Measurements from ENCODE around the gene GTF2F2.

Gene GTF2F2

DNA sequence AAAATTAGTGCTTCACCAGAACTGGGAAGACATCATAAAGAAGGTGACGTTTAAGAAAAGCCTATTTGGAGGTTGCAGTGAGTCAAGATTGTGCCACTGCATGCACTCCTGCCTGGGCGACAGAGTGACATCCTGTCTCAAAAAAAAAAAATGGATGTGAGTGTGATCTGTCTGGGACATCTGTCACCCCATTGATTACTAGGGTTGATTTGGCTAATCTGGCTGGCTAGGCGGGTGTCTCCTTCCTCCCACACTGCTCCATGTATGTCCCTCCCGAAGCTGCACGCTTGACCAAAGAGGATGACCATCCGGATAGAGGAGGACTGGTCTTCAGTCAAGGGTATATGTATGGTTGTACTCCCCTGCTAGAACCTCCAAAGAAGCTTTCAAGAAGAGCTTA lies 2.6 kb downstream of the GTF2F2 start:
- no peak for DNase-seq (ENCODE audit: low spot score)

- no peak for DNase-seq (ENCODE audit: low spot score)
Measured at GRCh38 chr13:45132369-45133064, 12.2 kb downstream of the GTF2F2 start.

- DNase-seq (ENCODE audit: low spot score): no peak
Measured at GRCh38 chr13:45133396-45134118, 13.2 kb downstream of the GTF2F2 start.

GRCh38 chr13:45136741-45137504 lies 16.6 kb downstream of the GTF2F2 start:
- DNase-seq (ENCODE audit: low spot score): no peak

GRCh38 chr13:45137526-45137925 lies 17.2 kb downstream of the GTF2F2 start:
- DNase-seq (ENCODE audit: low spot score): no peak

- DNase-seq (ENCODE audit: low spot score): no peak
Measured at GRCh38 chr13:45138282-45138681, 18.0 kb downstream of the GTF2F2 start.

- no peak for DNase-seq (ENCODE audit: low spot score)
Measured at GRCh38 chr13:45141369-45141768, 21.1 kb downstream of the GTF2F2 start.

DNA sequence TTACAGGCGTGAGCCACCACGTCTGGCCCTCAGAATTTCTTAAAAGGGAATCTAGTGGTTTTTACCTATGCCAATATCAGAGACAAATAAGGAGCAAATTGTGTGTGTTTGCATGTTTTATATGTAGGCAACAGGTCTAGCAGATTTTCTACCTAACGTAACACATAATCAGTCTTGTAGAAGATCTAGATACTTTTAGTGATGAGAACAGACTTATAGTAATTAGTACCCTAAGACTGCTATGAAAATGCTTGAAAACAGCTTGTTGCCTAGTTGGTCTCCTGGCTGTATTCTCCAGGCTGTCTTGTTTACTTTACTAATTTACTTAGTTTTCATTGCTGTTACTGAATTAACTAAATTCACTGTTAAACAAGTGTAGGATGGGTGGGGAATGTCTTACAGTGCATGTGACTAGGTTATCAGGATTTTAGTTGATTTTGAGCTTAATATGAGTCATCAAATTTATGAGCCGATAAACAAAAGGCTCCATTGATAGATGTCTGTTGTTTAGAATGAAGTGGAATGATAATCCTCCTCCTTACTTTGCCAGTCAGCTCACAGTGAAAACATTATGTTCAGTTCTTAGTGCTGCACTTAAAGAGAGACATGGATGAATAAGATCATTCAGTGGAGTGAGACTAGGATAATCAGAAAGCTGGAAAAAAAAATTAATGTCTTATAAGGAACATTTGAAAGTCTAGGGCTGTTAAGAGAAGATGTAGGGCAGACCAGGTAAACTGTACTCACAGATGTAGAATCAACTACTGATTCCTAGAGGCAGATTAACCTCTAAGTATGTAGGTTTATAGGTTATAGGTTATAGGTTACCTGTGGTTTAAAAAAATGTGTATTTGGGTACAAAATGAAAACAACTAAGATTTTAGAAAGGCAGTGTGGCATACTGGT lies 22.4 kb downstream of the GTF2F2 start:
- DNase-seq (ENCODE audit: low spot score): no peak

DNA sequence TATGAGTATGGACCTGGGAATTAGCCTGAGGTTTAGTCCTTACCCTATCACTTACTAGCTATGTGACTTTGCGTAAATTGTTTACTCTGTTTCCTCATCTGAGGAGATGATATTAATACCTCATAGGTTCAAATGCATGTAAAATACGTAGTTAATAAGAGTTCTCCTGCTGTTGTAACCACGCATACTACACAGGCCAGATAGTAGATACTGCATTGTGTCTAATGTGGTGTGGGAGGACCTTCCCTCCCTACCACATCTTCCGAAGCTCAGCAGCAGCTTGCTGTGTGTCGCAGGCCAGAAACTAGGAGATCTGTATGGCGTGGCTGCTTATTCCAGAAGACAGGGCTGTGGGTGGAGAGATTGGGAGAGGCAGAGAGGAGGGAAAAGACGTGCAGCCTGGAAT lies 23.0 kb downstream of the GTF2F2 start:
- peak; percentile 5 for DNase-seq (ENCODE audit: low spot score)

- no peak for DNase-seq (ENCODE audit: low spot score)
Measured at GRCh38 chr13:45149964-45150363, 29.7 kb downstream of the GTF2F2 start.

DNA sequence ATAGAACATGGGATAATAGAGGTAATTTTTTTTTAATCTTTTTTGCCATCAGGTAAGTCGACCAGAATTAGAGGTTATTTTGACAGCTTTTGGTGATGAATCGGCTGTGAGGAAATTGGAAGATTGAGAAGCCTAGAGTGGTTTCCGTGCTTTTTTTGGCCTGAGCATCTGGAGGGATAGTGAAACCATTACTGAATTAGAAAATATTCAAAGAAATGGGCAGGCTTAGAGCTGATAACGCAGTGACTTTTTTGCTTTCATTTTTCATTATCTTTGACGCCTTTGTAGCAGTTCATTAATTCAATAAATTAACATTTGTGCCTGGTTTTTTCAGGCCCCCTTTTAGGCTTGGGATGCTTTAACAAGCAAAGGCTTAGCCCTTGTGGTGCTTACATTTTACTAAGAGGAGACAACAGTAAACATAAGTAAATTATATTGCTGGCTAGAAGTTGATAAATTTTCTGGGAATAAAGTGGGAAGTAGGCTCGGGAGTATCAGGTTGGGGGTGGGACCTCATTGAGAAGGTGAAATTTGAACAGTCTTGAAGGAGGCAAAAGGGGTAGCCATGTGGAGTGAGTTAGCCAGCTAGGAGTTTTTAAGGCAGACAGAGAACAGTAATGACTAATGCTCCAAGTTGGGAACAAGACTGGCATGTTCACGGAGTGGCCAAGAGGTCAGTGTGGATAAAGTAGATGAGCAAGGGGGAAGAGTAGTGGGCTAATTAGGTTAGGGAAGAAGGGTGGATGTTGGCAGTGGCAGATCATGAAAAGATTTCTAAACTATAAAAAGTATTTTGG lies 36.5 kb downstream of the GTF2F2 start:
- no peak for DNase-seq (ENCODE audit: low spot score)

- DNase-seq (ENCODE audit: low spot score): peak; percentile 14
Measured at GRCh38 chr13:45162194-45162593, 41.9 kb downstream of the GTF2F2 start.

DNA sequence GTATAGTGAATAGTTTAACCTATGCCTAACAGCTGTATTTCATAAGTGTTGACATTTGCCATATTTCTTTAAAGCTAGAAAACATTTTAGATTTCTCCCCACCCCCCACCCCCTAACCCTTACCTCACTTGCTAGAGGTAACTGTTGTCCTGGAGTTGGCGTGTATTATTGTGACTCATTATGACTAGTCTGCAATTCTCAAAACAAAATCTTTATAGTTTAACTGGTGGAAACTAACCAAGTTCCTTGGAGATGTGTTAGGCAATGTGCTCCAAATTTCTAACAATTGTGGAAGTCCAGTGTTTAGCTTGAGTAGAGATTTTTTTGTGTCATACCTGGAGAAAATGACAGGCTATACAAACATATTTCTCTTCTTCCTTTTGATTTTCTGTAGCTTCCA lies 42.5 kb downstream of the GTF2F2 start:
- peak; percentile 64 for DNase-seq (ENCODE audit: low spot score)

DNA sequence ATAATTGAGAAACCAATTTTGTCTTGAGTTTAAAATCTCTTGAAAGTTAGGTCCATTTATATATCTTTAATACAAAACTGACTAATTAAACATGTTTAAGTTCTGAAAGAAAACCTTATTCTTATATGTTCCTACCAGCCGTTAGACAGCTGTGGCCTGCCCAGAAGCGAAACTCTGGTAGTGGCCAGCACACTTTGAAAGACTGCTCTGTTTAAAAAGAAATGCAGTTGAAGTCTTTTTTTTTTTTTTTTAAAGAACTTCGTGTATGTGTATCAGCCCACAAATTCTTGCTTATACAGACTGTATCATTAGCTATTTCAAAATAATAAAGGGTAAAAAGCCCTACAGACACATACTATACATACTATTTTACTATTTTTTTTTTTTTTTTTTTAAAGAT lies 46.5 kb downstream of the GTF2F2 start:
- DNase-seq (ENCODE audit: low spot score): no peak

DNA sequence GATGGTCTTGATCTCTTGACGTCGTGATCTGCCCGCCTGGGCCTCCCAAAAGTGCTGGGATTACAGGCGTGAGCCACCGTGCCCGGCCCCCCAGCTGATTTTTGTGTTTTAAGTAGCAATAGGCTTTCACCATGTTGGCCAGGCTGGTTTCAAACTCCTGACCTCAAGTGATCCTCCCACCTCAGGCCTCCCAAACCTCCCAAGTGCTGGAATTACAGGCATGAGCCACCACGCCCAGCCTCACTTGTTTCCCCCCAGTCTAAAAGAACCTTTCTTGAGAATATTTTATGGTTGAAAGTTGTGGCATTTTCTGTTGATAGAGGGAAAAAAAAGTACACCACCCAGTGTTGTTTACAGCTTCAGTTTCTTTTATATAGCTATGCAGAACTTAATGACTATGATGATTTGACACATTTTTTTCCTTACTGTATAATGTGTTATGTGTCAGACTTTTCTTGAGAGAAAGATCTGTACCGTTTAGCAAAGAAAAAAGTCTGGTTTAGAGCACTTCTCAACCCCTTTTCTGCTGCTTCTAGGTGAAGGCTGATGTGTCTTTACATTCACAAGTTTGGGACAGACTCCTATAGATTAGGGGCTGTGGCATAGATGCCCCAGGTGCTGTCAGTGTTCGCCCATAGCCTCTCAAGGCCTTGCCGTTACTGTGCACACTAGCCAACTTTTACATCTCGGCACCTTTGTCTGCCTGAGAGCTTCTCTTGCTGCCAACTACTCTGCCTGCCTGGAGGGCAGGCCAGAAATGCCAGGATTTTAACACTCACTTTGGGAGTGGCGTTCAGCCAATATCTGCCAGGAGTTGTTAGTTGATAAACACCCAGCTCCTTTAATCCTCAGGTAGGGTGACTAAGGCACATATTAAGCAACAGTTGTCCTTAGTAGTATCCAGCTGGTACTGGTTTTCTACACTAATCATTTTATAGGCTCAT lies 47.6 kb downstream of the GTF2F2 start:
- no peak for DNase-seq (ENCODE audit: low spot score)

DNA sequence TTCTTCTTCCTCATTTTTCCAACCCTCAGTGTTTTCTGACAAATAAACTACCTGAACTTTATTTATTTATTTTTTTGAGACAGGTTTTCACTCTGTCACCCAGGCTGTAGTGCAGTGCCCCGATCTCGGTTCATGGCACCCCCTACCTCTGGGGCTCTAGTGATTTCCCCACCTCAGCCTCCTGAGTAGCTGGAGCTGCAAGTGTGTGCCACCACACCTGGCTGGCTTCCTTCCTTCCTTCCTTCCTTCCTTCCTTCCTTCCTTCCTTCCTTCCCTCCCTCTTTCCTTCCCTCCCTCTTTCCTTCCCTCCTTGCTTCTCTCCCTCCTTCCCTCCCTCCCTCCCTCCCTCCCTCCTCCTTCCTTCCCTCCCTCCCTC lies 48.2 kb downstream of the GTF2F2 start:
- DNase-seq (ENCODE audit: low spot score): no peak

- no peak for DNase-seq (ENCODE audit: low spot score)
Measured at GRCh38 chr13:45174478-45174877, 54.2 kb downstream of the GTF2F2 start.

GRCh38 chr13:45178349-45179162 lies 58.2 kb downstream of the GTF2F2 start:
- peak; percentile 44 for DNase-seq (ENCODE audit: low spot score)

GRCh38 chr13:45179428-45179827 lies 59.1 kb downstream of the GTF2F2 start:
- no peak for DNase-seq (ENCODE audit: low spot score)
